Pericardium fibroblast (primary cell): Measurements from ENCODE around the gene INHBB. TPM values are rescaled to one million over a fixed set of nuclear protein-coding genes. Genes with fewer than 3 reads are reported as not detected.

Experiments
- total RNA-seq: library from RNA; depleted of rRNA; stranded (reverse); fragments of >200 nt; gene quantifications from 2 replicates; pipeline ENCODE4 v1.2.3, GENCODE V29; 2015

INHBB gene
- total RNA-seq = 0.09 and 1.6 TPM in 2 replicates

DNA sequence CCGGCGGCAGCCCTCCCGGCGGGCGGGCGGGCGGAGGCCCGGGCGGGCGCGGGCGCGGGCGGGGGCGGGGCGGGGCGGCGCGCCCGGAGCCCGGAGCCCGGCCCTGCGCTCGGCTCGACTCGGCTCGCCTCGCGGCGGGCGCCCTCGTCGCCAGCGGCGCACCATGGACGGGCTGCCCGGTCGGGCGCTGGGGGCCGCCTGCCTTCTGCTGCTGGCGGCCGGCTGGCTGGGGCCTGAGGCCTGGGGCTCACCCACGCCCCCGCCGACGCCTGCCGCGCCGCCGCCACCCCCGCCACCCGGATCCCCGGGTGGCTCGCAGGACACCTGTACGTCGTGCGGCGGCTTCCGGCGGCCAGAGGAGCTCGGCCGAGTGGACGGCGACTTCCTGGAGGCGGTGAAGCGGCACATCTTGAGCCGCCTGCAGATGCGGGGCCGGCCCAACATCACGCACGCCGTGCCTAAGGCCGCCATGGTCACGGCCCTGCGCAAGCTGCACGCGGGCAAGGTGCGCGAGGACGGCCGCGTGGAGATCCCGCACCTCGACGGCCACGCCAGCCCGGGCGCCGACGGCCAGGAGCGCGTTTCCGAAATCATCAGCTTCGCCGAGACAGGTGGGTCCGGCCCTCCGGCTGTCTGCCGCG lies at the start of gene INHBB:
TSS of gene INHBB (plus strand) at position 111 of the 641 bp plus-strand sequence. CDS start at position 164, 53 bp downstream.

Other genes with a start within 250 kb of the INHBB start
- 25.9 and 26.5 TPM in 2 replicates for gene TMEM185B, start 122.7 kb upstream of the INHBB start, total RNA-seq
- gene RALB, start 93.3 kb upstream of the INHBB start, total RNA-seq = 35.8 and 37.9 TPM in 2 replicates